Stimulated activated naive CD8-positive, alpha-beta T cell treated with anti-CD3 and anti-CD28 coated beads, Interleukin-15, Interleukin-2, amounts not matched to agents 100 U/mL and 50 U/mL, for 24 hours (primary cell): ENCODE measurements around the gene POMT2.
"Not testable (repeated sequence)": the region's sequence is repeated elsewhere in the genome, so short reads cannot be mapped to it uniquely, and the experiment has no call there.

Experiments used
- ATAC-seq: fragments of 150-1000 bp; cut with Tn5 transposase; one replicate; pipeline ENCODE4 v1.10.0; 2021
- DNase-seq: peaks from one replicate; pipeline ENCODE4 v3.0.0; 2021

Gene POMT2

DNA sequence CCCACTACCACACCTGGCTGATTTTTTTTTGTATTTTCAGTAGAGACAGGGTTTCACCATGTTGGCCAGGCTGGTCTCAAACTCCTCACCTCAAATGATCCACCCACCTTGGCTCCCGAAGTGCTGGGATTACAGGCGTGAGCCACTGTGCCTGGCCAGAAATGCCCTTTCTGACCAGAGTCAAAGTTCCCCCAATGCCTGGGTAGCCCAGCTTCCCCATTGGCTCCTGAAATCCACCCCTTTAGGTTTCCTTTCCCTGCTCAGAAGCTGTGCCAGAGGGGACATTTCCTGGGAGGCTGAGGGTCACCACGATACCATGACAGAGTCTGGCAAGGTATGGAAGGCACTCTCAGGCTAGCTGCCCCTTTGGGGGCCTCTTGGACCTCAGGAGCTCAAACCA is 3.6 kb upstream of the POMT2 start:
- ATAC-seq (no peak), DNase-seq (no peak)

DNA sequence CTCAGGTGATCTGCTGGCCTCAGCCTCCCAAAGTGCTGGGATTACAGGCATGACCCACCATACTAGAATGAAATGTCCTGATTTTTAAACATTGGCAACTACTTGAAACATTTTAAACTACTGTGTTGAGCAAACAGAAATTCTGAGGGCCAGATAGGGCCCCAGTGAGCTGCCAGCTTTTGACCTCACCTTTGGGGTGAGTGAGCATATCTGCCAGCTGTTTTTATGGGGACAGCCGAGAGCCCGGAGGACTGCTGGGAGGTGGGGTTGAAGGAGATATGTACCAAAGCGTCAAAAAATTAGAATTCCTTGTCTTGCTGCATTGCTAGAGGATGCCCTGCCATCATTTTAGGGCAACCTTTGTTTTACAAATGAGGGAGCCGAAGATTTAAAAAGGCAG is 2.9 kb upstream of the POMT2 start:
- no peak for DNase-seq
- ATAC-seq: no peak

DNA sequence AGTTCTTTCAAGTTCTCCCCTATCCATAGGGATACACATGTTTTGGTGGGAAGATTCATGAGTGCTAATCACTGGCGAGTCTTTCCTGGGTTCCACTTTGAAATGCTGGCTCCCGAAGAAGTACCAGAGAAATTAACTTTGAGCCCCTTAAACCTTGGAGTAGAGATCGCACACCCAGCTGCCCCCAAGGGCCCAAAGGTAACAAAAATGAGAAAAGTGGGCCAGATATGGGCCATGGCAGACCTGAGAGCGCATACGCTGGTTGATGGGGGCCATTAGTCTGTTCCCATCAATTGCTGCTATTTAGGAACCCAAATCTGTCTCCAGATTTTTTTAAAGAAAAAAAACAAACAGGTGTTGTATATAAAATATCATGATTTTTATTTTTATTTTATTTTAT is 2.3 kb upstream of the POMT2 start:
- ATAC-seq: no peak
- no peak for DNase-seq

DNA sequence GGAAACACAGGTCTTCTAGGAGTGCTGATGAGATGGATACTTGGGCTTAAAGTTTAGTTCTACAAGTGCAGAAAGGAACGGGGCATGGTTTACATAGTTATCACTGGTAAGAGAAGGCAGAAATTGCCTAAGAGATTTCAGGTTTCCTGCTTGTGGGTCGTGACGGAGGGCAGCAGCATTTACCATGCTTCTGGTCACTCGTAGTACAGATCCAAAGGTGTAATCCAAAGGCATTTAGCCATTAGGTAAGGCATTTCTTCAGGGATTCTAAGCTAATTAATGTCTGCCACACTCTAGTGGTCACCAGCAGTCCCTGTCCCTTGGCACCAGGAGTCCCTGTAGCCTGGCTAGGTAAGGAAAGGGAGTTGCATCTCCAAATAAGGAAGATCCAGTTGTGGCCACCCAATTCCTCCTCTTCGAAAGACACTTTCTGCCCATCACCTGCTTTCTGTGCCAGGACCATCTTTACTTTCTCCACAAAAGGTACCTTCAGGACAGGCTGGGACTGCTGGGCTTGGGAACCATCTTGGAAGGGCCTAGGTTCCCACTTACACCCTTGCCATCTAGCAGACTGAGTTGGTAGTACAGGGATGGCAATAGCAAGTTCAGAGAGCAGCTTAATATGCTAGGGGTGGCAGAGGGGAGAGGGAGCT is 1.7 kb upstream of the POMT2 start:
- ATAC-seq (no peak), DNase-seq (no peak)

DNA sequence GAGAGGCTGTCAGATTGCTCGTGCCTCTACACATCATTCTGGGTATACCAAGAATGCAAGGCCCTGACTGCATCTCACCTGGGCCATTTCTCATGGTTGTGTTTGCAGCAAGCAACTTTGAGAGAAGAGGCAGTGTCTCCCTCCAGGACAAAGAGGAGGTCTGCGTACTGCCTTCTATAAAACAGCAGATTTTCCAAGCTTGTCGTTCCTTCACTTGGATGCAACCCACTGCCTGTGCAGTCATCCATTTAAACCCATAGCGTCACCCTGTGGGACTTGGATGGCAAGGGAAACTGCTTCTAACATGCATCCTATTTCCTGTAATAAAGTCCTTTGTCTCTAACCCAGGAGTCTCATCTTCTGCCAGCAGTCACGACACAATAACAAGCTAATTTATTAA is 1.3 kb downstream of the POMT2 start:
- ATAC-seq (no peak), DNase-seq (no peak)

DNA sequence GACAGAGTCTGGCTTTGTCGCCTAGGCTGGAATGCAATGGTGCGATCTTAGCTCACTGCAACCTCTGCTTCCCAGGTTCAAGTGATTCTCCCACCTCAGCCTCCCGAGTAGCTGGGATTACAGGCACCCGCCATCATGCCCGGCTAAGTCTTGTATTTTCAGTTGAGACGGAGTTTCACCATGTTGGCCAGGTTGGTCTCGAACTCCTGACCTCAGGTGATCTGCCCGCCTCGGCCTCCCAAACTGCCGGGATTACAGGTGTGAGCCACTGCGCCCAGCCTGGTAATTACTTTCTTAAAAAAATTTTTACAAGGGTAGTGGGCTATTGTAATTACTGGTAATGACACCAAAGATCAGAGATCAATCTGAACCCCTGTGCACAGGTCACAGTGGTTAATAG is 1.9 kb downstream of the POMT2 start:
- DNase-seq, ATAC-seq: not testable (repeated sequence)

DNA sequence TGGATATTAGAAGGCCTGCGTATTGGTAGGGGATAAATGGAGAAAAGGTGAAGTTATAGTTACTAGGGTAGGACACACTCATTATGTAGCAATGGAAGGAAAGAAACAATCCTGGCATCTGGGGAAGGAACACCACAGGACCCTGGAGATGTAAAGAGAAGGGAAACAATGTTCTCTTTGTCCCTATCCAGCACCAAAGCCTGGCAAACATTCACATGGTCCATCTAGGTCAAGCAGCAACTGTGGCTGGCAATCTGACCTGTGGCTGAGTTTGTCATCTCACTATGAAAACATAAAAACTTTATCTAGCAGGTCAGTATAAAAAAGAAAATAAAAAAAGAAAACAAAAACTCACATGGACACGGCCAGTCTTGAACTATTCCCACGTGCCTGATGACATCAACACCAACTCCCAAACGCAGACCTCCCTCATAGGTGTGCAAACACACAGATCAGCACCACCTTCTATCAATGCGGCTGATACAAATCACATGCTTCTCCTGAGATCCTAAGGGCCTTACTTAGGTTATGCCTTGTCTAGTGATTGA is 2.6 kb downstream of the POMT2 start:
- DNase-seq (no peak), ATAC-seq (no peak)

DNA sequence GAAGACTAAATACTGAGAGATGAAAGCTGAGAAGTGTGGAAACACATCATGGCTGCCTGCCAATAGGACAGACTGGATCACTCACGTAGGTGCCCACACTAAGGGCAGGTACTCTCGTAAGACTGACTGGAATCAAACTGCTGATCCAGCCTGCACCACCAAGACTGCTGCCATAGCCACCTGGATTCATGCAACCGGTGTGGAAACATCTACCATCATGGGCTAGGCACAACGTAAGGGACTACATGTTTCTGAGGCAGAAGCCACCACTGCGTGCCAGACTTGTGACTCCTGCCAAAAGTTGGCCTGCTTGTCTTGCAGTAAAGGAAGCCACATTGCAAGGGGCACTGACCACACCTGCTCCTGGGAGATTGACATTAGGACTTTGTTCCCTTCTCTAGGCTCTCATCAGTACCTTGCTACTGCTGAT is 3.8 kb downstream of the POMT2 start:
- DNase-seq (no peak), ATAC-seq (no peak)

DNA sequence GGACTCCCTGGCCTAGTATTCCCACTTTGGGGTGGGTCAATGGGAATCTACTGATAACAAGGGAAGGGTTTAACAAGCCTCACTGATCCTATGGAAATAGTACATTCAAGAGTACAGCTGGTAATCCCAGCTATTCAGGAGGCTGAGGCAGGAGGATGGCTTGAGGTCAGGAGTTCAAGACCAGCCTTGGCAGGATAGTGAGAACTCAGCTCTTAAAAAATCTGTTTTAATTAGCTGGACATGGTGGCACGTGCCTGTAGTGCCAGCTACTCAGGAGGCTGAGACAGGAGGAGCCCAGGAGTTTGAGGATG is 4.5 kb downstream of the POMT2 start:
- DNase-seq (no peak), ATAC-seq (no peak)

DNA sequence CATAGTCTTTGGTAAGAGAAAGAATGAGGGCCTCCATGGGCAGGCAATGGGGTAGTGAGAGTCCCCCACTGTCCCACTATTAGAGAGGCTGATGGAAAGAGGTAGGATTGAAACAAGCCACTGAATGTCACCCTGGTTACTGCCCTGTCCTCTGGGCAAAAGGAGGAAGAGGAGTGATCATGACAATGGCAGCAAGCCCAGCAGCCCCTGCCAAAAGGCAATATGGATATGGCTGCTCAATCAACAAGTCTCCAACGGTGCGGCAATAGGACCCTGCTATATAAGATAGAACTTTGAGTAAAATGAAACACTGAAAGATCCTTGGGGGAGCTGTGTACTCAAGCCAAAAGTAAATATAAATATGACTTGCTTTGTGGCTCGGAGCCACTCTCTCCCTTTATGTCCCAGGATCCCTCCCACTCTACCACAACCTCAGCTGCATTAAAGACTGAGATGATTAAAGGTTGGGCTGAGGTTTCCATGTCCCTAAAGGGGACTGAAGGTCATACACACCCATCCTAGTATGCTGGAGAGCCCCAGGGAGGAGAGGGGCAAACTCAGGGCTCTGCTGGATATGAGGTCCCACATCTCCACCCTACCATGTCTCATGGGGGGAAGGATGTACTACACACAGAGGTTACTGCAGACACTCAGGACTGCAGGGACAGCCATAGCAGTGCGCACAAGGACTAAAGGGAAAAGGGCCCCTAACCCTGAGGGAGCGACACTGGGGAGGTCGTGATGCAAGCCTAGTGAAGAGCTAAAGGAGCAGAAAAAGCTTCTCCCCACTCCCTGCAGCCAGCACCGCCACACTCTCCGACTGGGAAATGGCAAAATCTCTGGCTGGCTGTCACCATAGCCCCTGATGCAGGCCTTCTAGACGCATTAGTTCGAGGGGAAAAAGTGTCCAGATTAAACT is 5.9 kb downstream of the POMT2 start:
- ATAC-seq (no peak), DNase-seq (no peak)

DNA sequence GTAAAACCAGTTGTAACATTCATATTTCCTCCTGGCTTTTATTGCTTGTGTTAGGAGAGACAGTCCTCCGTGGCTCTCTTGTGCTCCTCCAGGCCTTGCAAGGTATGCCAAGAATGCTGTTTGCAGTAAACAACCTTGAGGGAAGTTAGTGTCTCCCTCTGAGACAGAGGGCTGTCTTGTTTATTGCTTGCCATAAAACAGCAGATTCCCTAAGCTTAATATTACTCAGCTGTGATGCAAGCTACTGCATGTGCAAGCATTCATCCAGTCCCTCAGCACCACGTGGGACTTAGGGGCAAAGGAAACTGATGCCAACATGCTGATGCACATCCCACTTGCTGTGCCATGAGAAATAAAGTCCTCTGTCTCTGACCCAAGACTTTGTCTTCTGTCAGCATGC is 6.6 kb downstream of the POMT2 start:
- DNase-seq: no peak
- no peak for ATAC-seq

DNA sequence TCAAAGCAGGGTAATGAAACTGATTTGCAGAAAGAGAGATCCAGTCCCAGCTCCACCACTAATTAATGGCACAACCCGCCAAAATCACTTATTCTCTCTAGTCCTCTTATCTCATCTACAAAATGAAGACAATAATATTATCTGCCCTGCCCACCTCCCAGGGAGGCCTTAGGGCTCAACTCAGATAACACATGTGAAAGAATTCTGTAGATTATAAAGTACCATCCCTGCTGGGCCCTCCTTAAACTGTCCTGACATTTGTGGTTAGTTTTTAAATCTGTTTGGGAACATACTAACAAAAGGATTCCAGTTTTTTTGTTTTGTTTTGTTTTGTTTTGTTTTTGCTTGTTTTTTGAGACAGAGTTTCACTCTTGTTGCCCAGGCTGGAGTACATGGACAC is 7.3 kb downstream of the POMT2 start:
- DNase-seq (no peak), ATAC-seq (no peak)

DNA sequence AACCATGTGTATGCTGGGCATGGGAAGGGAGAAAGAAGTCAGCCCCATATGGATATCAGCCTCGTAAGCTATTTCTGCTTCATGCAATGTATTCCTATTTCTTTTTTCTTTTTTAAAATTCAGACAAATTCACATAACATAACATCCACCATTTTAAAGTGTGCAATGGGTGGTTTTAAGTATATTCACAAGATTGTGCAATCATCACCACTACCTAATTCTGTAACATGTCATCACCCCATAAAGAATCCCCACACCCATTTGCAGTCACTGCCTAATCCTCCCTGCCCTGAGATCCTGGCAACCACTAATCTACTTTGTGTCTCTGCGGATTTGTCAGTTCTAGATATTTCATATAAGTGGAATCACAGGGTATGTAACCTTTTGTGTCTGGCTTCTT is 9.5 kb downstream of the POMT2 start:
- DNase-seq: no peak
- ATAC-seq: no peak

DNA sequence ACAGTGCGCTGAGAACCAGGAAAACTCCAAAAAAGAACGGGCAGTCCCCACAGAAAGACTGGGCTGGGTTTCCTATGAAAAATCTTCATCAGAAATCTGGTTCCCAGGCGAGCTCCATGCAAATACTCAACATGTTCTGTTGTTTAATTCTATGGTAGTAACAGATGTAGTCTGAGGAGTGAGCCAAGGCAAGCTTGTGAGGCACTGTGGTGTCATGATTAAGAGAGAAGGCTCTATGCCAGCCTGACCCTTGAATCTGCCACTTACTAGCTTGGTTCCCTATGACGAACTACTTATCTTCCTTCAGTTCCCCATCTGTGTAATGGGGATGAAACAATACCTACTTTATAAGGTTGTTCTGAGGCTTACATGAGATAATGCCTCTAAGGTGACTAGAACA is 10.7 kb downstream of the POMT2 start:
- DNase-seq (no peak), ATAC-seq (no peak)

DNA sequence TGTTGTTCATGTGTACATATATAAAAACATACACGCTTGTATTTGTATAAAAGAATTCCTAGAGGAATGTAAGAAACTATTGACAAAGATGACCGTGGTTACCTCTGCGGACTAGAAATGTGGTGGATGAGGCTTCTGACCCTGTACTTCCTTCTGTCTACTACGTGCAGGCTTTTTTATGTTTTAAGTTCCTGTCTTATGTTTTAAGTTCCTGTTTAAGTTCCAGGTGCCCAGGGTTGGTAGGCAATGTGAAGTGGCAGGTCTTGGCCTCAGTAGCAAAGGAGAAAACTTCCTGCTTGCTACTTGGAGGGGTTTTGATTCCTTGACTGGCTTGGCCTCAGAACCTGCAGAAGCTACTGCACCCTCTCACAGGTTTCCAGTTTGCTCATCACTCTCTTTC is 11.6 kb downstream of the POMT2 start:
- DNase-seq: no peak
- ATAC-seq: no peak

DNA sequence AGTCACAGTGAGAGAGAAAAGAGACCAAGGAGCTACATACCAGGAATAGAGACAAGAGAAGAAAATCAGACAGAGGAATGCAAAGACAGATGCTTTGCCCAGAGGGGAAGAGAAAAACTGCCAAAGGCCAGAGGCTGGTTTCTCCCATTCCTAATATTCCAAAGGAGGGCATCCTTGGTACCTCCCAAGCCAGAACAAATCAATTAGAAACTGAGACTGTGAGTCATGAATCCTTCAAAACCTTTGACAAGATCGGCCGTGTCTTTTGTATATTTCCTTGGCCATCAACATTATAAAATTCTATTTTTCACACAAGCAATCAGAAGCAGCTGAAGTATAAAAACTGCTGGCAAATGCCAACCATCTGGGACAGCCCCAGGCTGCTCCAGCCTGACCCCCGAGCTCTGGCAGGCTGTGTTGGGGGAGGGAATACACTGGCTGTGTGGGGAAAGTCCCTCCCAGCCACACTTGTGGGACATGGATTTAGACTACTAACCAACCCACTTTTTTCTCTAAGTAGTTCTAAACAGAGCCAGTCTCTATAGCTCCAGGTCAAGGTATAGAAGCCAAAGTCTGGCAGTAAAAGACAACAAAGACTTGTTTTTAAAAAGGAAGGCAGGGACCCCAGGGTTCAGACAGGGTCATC is 13.7 kb downstream of the POMT2 start:
- DNase-seq: peak; percentile 19
- ATAC-seq: peak; percentile 34

DNA sequence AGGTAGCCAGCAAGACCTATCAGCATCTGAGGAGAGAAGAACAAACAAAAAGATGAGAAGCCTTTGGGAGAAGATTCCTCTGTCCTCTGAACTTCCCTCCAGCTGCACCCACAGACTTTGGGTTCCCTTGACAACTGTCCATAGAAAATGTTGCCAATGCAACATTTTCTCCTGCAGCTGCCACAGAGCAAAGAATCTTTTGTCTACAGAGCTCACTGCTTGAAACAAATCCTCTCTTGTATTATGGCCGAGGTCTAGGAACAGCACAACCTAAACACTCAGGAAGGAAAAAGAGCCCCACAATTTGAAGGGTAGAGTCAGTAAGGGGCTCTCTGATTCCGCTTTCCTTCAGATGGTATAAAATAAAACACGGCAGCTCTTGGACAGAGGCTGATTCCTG is 14.3 kb downstream of the POMT2 start:
- ATAC-seq: no peak
- no peak for DNase-seq

DNA sequence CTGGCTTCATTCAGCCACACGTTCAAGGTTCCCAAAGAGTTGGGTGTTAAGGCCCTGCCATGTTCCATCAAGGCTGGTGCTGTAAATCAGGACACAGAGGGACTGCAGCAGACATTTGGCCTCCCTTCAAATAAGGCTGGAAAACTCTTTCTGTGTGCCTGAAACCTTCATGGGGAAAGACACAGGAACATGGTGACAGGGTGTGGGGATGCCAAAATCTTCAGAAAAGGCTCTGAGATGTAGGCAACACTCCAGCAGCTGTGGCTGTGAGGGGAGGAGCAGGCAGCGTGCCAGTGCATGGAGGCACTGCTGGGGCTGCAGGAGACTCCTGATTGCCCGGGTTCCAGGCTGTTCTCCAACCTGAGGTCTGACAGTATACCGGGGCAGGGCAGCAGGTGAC is 15.0 kb downstream of the POMT2 start:
- ATAC-seq: no peak
- no peak for DNase-seq

DNA sequence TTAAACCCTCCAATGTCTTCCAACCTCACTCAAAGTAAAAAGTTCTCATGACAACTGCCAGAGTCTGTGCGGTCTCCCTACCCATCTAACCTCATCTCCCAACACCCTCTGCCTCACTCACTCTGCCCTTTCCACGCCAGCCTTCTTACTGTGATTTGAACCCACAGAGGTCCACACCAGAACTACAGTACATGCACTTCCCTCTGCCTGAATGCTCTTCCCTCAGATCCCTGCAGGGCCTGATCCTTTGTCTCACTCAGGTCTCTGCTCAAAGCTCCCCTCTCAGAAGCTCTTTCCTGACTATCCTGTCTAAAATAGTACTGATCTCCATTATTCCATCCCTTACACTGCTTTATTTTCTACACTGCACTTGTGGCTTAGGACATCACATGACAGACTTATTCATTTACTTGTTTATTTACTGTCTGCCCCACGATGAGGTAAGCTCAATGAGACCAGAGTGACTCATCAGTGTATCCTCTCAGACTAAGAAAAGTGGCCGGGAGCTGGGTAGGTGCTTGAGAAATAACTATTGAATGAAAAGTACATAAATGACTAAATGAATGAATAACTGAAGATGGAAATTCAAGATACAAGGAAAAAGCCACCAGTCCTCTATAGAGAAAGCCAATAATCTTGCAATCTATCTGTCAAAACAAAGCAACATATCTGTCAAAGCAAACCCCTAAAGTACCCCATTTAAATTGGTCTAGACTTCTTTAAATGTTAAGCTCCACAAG is 17.1 kb downstream of the POMT2 start:
- peak; percentile 73 for ATAC-seq
- peak; percentile 24 for DNase-seq

DNA sequence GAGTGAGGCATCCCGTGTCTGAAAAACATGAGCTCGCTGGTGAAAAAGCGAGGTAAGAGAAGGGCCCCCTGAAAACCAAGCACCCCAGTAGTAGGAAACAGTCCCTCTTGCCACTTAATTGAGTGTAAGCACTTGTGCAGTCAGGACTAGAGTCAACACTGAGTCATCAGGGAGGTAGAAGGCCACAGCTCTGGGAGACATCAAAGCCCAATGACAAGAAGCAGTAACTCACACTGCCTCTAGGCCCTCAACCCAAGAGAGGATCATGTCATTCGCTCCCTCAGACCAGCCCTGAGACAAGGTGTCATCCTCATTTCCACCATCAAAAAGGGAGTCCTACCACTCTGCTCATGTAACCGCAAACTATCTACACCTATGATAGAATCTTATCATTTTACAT is 17.8 kb downstream of the POMT2 start:
- ATAC-seq (peak; percentile 94), DNase-seq (peak; percentile 42)

DNA sequence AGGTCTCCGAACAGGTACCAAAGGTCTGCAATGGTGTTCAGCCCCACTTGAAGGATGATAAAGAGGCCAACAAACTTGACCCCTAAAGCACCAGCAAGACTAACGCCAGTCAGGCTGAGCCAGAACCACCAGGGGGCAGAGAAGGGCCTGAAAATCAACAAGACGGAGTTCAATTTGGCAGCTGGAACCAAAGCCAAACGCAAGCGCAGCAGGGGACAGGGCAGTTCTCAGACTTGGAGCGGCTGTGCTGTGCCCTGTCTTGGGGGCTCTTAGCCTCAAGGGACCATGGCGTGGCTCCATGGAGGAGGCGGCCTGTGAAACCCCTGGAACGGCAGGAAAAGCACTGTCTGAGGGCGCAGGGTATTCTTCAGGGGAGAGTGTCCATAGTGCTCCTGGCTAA is 19.6 kb downstream of the POMT2 start:
- DNase-seq: peak; percentile 69
- no peak for ATAC-seq

DNA sequence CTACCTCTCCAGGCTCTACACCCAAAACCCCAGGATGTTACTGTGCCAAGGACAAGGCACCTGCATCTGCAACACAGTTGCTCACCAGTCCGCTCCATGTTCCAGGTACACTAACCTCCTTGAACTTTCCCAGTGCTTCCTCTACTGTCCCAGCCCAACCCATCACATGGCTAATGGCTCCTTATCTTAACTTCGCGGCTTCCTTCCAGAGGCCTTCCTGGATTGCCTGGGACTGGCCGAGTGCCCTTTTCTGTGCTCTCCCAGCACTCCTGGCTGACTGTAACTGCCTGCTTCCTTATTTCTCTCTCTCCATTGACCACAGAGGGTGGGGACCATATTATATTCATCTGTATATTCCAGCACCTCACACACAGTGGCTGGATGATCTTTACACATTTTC is 20.9 kb downstream of the POMT2 start:
- no peak for DNase-seq
- no peak for ATAC-seq

DNA sequence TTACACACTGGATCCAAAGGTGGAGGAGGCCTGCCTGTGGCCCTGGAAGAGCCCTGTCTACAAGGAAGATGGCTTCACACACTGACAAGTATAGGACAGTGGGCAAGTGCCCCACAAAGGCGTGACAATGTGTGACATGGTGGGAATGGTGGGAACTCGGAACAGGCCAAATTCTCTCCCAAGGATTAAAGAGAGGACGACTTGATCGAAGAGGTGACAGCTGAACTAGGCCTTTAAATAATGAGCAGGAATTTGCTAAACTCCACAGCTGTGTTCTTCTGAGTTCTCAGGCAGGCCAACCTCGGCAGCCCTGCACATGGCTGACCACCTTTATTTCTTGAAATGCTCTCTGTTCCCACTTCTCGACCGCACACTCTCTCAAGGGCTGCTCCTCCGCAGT is 23.8 kb downstream of the POMT2 start:
- ATAC-seq (no peak), DNase-seq (no peak)
